PC-9 (cell line): ENCODE data around the gene KBTBD12.

Experiments
- CTCF ChIP-seq: fragments of 200-600 bp; sonication (generic); conservative IDR thresholded peaks from 2 replicates; pipeline ENCODE4 v1.6.1; 2017; ENCODE audit warnings: mixed run types, antibody characterized with exemption, mild to moderate bottlenecking, moderate library complexity
- EZH2 ChIP-seq: fragments of 200-600 bp; sonication (generic); IDR thresholded peaks from 2 replicates; pipeline ENCODE4 v1.8.0; 2017; ENCODE audit warnings: antibody characterized with exemption, low read depth

GRCh38 chr3:127978636-127979035, 63.6 kb downstream of the KBTBD12 start:
- TF ChIP-seq CTCF (no peak), EZH2 (no peak)
